G401 (cell line): Measurements from ENCODE around the gene PQBP1. TPM values are rescaled to one million over a fixed set of nuclear protein-coding genes. Genes with fewer than 3 reads are reported as not detected.

Source experiments
- DNase-seq: peaks from one replicate; pipeline ENCODE4 v3.0.0-alpha.2; 2015; ENCODE audit warnings: low spot score
- in situ Hi-C: cut with HindIII; loops from 2 replicates; pipeline ENCODE4 v1.10.0; 2016; ENCODE audit warnings: low sequenced_read_pairs, mixed read lengths
- total RNA-seq: library from RNA; depleted of rRNA; stranded (reverse); fragments of >200 nt; shearing (Covaris generic); gene quantifications from 2 replicates; pipeline ENCODE4 v1.2.3, GENCODE V29; 2014; rRNA removed

Gene PQBP1
- total RNA-seq, 1 experiment from 2014 or later: 119 TPM

- in situ Hi-C loops: no loop called here
- DNase-seq: peak; percentile 74
These were observed 48.0 kb downstream of the PQBP1 start for GRCh38 chrX:48945517-48946348.

DNA sequence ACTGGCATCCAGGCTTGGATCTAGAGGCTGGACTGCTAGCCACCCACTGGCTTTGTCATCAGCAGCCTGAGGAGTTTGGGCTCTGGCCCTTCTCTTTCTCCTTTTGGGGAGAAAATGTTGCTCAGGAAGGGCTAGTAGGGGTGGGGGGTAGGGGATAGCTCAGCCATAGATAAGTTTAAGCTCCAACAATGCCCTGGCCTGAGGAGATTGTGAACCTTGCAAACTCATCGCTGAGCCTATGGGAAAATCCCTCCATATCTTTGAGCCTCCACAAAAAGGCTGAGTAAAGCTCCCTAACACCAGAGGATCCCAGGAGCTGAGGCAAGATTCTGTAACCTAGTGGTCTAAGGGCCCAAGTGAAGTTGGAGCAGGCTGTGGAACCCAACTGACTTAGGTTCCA lies 50.9 kb downstream of the PQBP1 start:
- no peak for DNase-seq
- in situ Hi-C loops: no loop called here

Other genes starting within 250 kb of the PQBP1 start
- gene WAS, start 214.1 kb upstream of the PQBP1 start, total RNA-seq: not detected in 2 replicates
- gene SUV39H1, start 201.2 kb upstream of the PQBP1 start, total RNA-seq: 9.5 and 13.3 TPM in 2 replicates
- not detected in 2 replicates for gene GLOD5, start 136.2 kb upstream of the PQBP1 start, total RNA-seq
- not detected in 2 replicates for gene GATA1, start 111.3 kb upstream of the PQBP1 start, total RNA-seq
- 67.8 and 118 TPM in 2 replicates for gene HDAC6, start 95.9 kb upstream of the PQBP1 start, total RNA-seq
- gene ERAS, start 71.4 kb upstream of the PQBP1 start, total RNA-seq: 9.6 TPM in 1 of 2 replicates, not detected in the other
- gene PCSK1N, start 62.3 kb upstream of the PQBP1 start, total RNA-seq: 3.5 TPM in 1 of 2 replicates, not detected in the other
- gene TIMM17B, start 162 bp upstream of the PQBP1 start, total RNA-seq: 115 and 138 TPM in 2 replicates
- gene SLC35A2, start 13.7 kb downstream of the PQBP1 start, total RNA-seq: 10.1 and 15.7 TPM in 2 replicates
- 14.6 and 20.6 TPM in 2 replicates for gene PIM2, start 21.1 kb downstream of the PQBP1 start, total RNA-seq
- gene OTUD5, start 59.7 kb downstream of the PQBP1 start, total RNA-seq: 70.5 and 75.2 TPM in 2 replicates
- 0.37 and 0.44 TPM in 2 replicates for gene KCND1, start 73.9 kb downstream of the PQBP1 start, total RNA-seq
- gene GRIPAP1, start 104.3 kb downstream of the PQBP1 start, total RNA-seq: 19.1 and 22.9 TPM in 2 replicates
- gene TFE3, start 145.4 kb downstream of the PQBP1 start, total RNA-seq: 27.3 and 50.0 TPM in 2 replicates
- 0.12 and 0.98 TPM in 2 replicates for gene CCDC120, start 161.1 kb downstream of the PQBP1 start, total RNA-seq
- 4.6 and 10.8 TPM in 2 replicates for gene PRAF2, start 176.1 kb downstream of the PQBP1 start, total RNA-seq
- gene WDR45, start 182.0 kb downstream of the PQBP1 start, total RNA-seq: 18.6 and 36.0 TPM in 2 replicates
- 27.2 and 28.2 TPM in 2 replicates for gene GPKOW, start 225.8 kb downstream of the PQBP1 start, total RNA-seq